Lower leg skin (tissue), 3 donors: Measurements from ENCODE around the gene CAPN15.

ENCODE experiments used
- CTCF ChIP-seq, 3 donors: fragments of 450-650 bp; IDR thresholded peaks; one replicate each; pipeline ENCODE4 v1.5.1; 2016; ENCODE audit warnings: antibody characterized with exemption in 3 of 3, mild to moderate bottlenecking in 3 of 3, moderate library complexity in 2 of 3
- POLR2A ChIP-seq, 2 donors: fragments of 450-650 bp; IDR thresholded peaks; one replicate each; pipeline ENCODE4 v1.6.1; 2016 to 2017; ENCODE audit warnings: antibody characterized with exemption in 2 of 2, mild to moderate bottlenecking in 1 of 2, moderate library complexity in 1 of 2

DNA sequence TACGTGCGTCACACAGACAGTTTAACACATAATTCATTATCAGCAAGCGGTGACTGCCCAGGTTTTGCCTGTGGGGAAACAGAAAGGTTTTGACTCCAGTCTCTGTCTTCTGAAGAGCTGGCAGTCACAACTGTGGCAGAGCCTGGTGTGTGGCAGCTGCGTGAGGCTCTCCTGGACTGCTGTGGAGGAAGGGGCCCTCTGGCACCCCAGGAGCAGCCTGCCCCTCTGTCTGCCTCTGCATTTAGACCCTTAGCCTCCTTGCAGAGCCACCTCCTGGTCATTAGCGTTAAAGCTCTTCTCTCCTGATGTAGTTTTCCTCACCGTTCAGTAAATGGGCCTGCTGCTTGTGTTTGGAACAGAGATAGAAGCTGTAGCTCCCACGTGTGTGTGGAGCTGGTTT, 73.3 kb downstream of the CAPN15 start:
- TF ChIP-seq POLR2A (IDR thresholded peaks at IDR 0.05): no peak
- no peak for TF ChIP-seq CTCF (IDR thresholded peaks at IDR 0.05)
